NB4 (cell line): Measurements from ENCODE around the gene CMKLR1.

ENCODE experiments used
- DNase-seq: peaks from one replicate; pipeline ENCODE4 v3.0.0; 2010; ENCODE audit warnings: low read depth
- H3K4me3 ChIP-seq: one replicate; pipeline ENCODE4 v1.5.1; 2011; ENCODE audit warnings: mild to moderate bottlenecking, low read depth, low read length, moderate library complexity
- CTCF ChIP-seq: IDR thresholded peaks from one replicate; pipeline ENCODE4 v1.5.1; 2012; ENCODE audit warnings: low read depth, low read length
- MAX ChIP-seq: IDR thresholded peaks from 2 replicates; pipeline ENCODE4 v1.6.1; 2011; ENCODE audit warnings: low read depth, low read length
- MYC ChIP-seq: IDR thresholded peaks from 2 replicates; pipeline ENCODE4 v1.6.1; 2011; ENCODE audit warnings: low read depth, low read length
- POLR2A ChIP-seq: IDR thresholded peaks from 2 replicates; pipeline ENCODE4 v1.6.1; 2011; ENCODE audit warnings: mild to moderate bottlenecking; ENCODE audit not compliant: insufficient read length; ENCODE audit errors: extremely low read depth

Gene CMKLR1

GRCh38 chr12:108309674-108310312 lies 29.3 kb downstream of the CMKLR1 start:
- peak; percentile 74 for DNase-seq
- TF ChIP-seq MAX, result no peak
- no peak for TF ChIP-seq MYC
- TF ChIP-seq CTCF, result no peak
- TF ChIP-seq POLR2A, result no peak
- H3K4me3 ChIP-seq, result no peak overlapping the region

GRCh38 chr12:108308395-108309085 lies 30.6 kb downstream of the CMKLR1 start:
- TF ChIP-seq MAX (no peak), MYC (no peak), CTCF (no peak), POLR2A (no peak)

GRCh38 chr12:108307006-108307405 lies 32.1 kb downstream of the CMKLR1 start:
- H3K4me3 ChIP-seq, result no peak overlapping the region
- TF ChIP-seq CTCF, result no peak
- TF ChIP-seq MYC, result peak; percentile 24; the same call in 1 of the 2 replicates
- TF ChIP-seq POLR2A, result no peak
- no peak; the same call in 1 of the 2 replicates for TF ChIP-seq MAX
- DNase-seq, result peak; percentile 79

More at GRCh38 chr12:108308395-108309085, 30.6 kb downstream of the CMKLR1 start:
- no peak for DNase-seq
- no peak overlapping the region for H3K4me3 ChIP-seq

- TF ChIP-seq MAX (no peak), CTCF (no peak), MYC (no peak), POLR2A (no peak)
- no peak for DNase-seq
- no peak overlapping the region for H3K4me3 ChIP-seq
Observed at GRCh38 chr12:108306506-108306905, 32.6 kb downstream of the CMKLR1 start.

- TF ChIP-seq MYC, result no peak
- TF ChIP-seq POLR2A, result no peak
- no peak for TF ChIP-seq MAX
- TF ChIP-seq CTCF, result no peak
- no peak overlapping the region for H3K4me3 ChIP-seq
- peak; percentile 71 for DNase-seq
Observed at GRCh38 chr12:108305991-108306501, 33.1 kb downstream of the CMKLR1 start.
